ENCODE measurements around the gene MMD.

DNA sequence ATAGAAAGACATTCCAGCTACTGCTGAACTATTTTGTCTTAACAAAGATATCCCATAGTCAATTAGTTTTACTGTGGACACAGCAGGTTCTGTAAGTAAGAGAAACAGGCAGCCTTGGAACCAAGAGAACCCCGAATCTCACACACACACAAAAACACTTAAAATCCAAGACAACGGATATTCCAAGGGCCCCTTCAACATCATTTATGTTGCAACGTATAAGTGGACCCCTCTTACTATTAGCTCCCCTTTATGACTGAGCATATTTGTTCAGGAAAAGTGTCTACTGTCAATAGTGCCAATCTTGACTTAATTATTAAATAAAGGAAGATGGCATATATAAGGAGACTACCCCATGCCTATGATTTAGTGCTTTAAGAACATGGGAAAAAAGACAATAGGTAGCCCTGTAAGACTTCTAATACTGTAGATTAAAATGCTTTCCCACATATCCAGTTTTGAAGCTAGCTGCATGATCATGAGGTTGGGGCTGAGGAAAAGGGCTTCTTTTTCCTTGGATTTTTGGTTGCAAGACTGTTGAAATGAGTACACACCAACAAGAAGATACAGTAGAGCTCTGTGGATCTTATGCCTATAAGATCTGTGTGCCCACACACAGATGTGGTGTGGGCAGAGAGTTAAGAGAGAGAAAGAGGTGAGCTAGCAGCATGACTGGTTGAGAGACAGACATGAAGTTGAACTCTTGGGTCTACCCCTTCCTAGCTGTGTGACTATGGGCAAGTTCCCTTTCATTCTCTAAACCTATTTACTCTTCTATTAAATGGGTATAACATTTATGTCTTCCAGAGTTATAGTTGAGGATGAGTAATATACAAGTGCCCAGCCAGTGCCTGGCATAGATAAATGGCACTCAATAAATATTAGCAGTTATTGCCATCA is 3.0 kb downstream of the MMD start:
- TF ChIP-seq CTCF (IDR thresholded peaks at IDR 0.05): no peak
- TF ChIP-seq EZH2 (IDR thresholded peaks at IDR 0.05; ENCODE audit: borderline replicate concordance, insufficient read depth, low read depth, low read length, poor library complexity, severe bottlenecking): no peak

Data from B cell (primary cell).